Neural cell (in vitro differentiated cells): ENCODE results near the gene CNTFR.

Experiments used
- CTCF ChIP-seq: fragments of 450-650 bp; IDR thresholded peaks from 2 replicates; pipeline ENCODE4 v1.5.1; 2014; ENCODE audit warnings: antibody characterized with exemption, mild to moderate bottlenecking, moderate library complexity; ENCODE audit not compliant: poor library complexity, severe bottlenecking
- EZH2 ChIP-seq: fragments of 200-600, 300-800 bp; shearing (Covaris generic), sonication (generic); IDR thresholded peaks from 2 replicates; pipeline ENCODE4 v1.6.1; 2014; ENCODE audit warnings: antibody characterized with exemption, low read length, borderline replicate concordance, mild to moderate bottlenecking; ENCODE audit not compliant: insufficient read depth, poor library complexity, severe bottlenecking
- POLR2AphosphoS5 ChIP-seq: IDR thresholded peaks from 2 replicates; pipeline ENCODE4 v1.6.1; 2012
- SMC3 ChIP-seq: fragments of 450-650 bp; conservative IDR thresholded peaks from 2 replicates; pipeline ENCODE4 v1.6.1; 2014; ENCODE audit warnings: antibody characterized with exemption, mild to moderate bottlenecking, moderate library complexity; ENCODE audit not compliant: poor library complexity
- TAF1 ChIP-seq: IDR thresholded peaks from 2 replicates; pipeline ENCODE4 v1.6.1; 2012; ENCODE audit warnings: low read depth
- TF ChIP-seq, protein P1 (sequence below): IDR thresholded peaks from 2 replicates; pipeline ENCODE4 v1.6.1; 2012; ENCODE audit warnings: borderline replicate concordance

DNA sequence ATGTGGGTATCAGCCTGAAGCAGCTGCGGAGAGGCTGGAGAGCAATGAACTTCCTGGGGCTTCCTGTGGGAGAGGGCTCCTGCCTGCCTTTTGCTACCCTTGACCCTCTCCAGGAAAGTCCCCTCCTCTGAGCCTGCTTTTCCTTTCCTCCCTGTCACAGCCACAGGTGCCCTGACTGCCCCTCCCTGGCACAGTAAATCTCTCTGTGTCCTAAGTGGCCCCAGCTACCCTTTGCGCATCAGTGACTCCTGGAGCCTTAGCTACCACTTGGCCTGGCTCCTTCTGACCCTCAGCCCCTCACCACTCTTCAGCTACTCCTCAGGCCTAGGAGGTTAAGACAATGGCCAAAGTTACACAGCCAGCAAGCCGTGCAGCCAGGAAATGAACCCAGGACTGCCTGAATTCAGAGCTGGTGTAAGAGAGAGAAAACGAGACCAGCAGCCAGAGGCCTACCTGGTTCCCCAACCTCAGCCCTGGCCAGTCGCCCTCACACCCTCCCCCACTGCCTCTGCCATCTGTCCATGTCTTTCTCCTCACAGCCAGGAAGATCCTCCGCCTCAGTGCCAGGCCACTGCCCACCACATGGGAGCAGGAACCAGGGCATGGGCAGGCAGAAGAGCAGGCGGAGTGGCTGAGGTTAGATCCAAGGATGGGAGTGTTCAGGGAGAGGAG is 18.6 kb downstream of the CNTFR start:
- TF ChIP-seq CTCF (no peak), TAF1 (no peak), POLR2AphosphoS5 (no peak), EZH2 (no peak), SMC3 (no peak)
- TF ChIP-seq, protein P1, sequence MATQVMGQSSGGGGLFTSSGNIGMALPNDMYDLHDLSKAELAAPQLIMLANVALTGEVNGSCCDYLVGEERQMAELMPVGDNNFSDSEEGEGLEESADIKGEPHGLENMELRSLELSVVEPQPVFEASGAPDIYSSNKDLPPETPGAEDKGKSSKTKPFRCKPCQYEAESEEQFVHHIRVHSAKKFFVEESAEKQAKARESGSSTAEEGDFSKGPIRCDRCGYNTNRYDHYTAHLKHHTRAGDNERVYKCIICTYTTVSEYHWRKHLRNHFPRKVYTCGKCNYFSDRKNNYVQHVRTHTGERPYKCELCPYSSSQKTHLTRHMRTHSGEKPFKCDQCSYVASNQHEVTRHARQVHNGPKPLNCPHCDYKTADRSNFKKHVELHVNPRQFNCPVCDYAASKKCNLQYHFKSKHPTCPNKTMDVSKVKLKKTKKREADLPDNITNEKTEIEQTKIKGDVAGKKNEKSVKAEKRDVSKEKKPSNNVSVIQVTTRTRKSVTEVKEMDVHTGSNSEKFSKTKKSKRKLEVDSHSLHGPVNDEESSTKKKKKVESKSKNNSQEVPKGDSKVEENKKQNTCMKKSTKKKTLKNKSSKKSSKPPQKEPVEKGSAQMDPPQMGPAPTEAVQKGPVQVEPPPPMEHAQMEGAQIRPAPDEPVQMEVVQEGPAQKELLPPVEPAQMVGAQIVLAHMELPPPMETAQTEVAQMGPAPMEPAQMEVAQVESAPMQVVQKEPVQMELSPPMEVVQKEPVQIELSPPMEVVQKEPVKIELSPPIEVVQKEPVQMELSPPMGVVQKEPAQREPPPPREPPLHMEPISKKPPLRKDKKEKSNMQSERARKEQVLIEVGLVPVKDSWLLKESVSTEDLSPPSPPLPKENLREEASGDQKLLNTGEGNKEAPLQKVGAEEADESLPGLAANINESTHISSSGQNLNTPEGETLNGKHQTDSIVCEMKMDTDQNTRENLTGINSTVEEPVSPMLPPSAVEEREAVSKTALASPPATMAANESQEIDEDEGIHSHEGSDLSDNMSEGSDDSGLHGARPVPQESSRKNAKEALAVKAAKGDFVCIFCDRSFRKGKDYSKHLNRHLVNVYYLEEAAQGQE: no peak
